HG03469 (cell line): Measurements from ENCODE around the gene MSTN.
"Not testable (repeated sequence)": the region's sequence is repeated elsewhere in the genome, so short reads cannot be mapped to it uniquely, and the experiment has no call there.

Experiments
- ATAC-seq: cut with Tn5 transposase; IDR thresholded peaks from one replicate; pipeline ENCODE4 v1.9.1; 2021; ENCODE audit warnings: mild to moderate bottlenecking, moderate library complexity, moderate number of reproducible peaks; ENCODE audit not compliant: unreplicated experiment

The MSTN gene

GRCh38 chr2:190065839-190066238 lies 3.3 kb upstream of the MSTN start:
- ATAC-seq = no peak

- no peak for ATAC-seq
Measured at GRCh38 chr2:190063624-190064023, 1.1 kb upstream of the MSTN start.

- ATAC-seq = no peak
Measured at GRCh38 chr2:190062053-190062452, 476 bp downstream of the MSTN start.

- ATAC-seq = no peak
Measured at GRCh38 chr2:190060626-190061025, 1.9 kb downstream of the MSTN start.

GRCh38 chr2:190060019-190060418 lies 2.5 kb downstream of the MSTN start:
- ATAC-seq = no peak

- ATAC-seq = no peak
Measured at GRCh38 chr2:190053426-190053825, 9.1 kb downstream of the MSTN start.

GRCh38 chr2:190052307-190052706 lies 10.2 kb downstream of the MSTN start:
- no peak for ATAC-seq

- no peak for ATAC-seq
Measured at GRCh38 chr2:190051223-190051622, 11.3 kb downstream of the MSTN start.

- ATAC-seq = no peak
Measured at GRCh38 chr2:190050001-190050400, 12.5 kb downstream of the MSTN start.

GRCh38 chr2:190044866-190045265 lies 17.7 kb downstream of the MSTN start:
- ATAC-seq = no peak

GRCh38 chr2:190043441-190043840 lies 19.1 kb downstream of the MSTN start:
- ATAC-seq = no peak

- no peak for ATAC-seq
Measured at GRCh38 chr2:190036071-190036470, 26.5 kb downstream of the MSTN start.

- not testable (repeated sequence) for ATAC-seq
Measured at GRCh38 chr2:190034417-190034816, 28.1 kb downstream of the MSTN start.

- no peak for ATAC-seq
Measured at GRCh38 chr2:190031969-190032618, 30.4 kb downstream of the MSTN start.

GRCh38 chr2:190023860-190024259 lies 38.7 kb downstream of the MSTN start:
- ATAC-seq = peak; percentile 92

GRCh38 chr2:190020720-190021119 lies 41.8 kb downstream of the MSTN start:
- ATAC-seq = no peak

- ATAC-seq = no peak
Measured at GRCh38 chr2:190017837-190018236, 44.7 kb downstream of the MSTN start.

- ATAC-seq = not testable (repeated sequence)
Measured at GRCh38 chr2:190015969-190016368, 46.6 kb downstream of the MSTN start.
